GM19025 (cell line): ENCODE results near the gene OR2T33.
"Not testable (repeated sequence)": the region's sequence is repeated elsewhere in the genome, so short reads cannot be mapped to it uniquely, and the experiment has no call there.

ENCODE experiments used
- ATAC-seq: cut with Tn5 transposase; IDR thresholded peaks from one replicate; pipeline ENCODE4 v1.9.1; 2021; ENCODE audit warnings: mild to moderate bottlenecking, low read depth, moderate library complexity; ENCODE audit not compliant: unreplicated experiment

OR2T33 gene

GRCh38 chr1:248277876-248278275 lies at the start of gene OR2T33:
OR2T33 (minus strand) TSS chr1:248277976; CDS start chr1:248273814, 4,162 bp downstream.
- ATAC-seq = no peak

- ATAC-seq = no peak
Measured at GRCh38 chr1:248324468-248324867, 46.7 kb upstream of the OR2T33 start, which contains the start of gene OR2M7. OR2M7 (minus strand) TSS chr1:248324568; CDS start chr1:248324568, 0 bp downstream.

GRCh38 chr1:248316796-248317195 lies 39.0 kb upstream of the OR2T33 start:
- no peak for ATAC-seq

- ATAC-seq = not testable (repeated sequence)
Measured at GRCh38 chr1:248306740-248307139, 29.0 kb upstream of the OR2T33 start.

GRCh38 chr1:248306103-248306502 lies 28.3 kb upstream of the OR2T33 start:
- ATAC-seq = no peak

GRCh38 chr1:248305672-248306071 lies 27.9 kb upstream of the OR2T33 start:
- ATAC-seq = not testable (repeated sequence)

- ATAC-seq = no peak
Measured at GRCh38 chr1:248303324-248303723, 25.5 kb upstream of the OR2T33 start, which contains the start of gene OR2T12. OR2T12 (minus strand) TSS chr1:248303424; CDS start chr1:248295578, 7,846 bp downstream.

GRCh38 chr1:248288391-248288790 lies 10.6 kb upstream of the OR2T33 start:
- no peak for ATAC-seq

- ATAC-seq = not testable (repeated sequence)
Measured at GRCh38 chr1:248273225-248273624, 4.6 kb downstream of the OR2T33 start.

- ATAC-seq = no peak
Measured at GRCh38 chr1:248268178-248268577, 9.6 kb downstream of the OR2T33 start.

GRCh38 chr1:248259309-248259708 lies 18.5 kb downstream of the OR2T33 start:
- not testable (repeated sequence) for ATAC-seq

- peak; percentile 59 for ATAC-seq
Measured at GRCh38 chr1:248243204-248243603, 34.6 kb downstream of the OR2T33 start.

- no peak for ATAC-seq
Measured at GRCh38 chr1:248239478-248239877, 38.3 kb downstream of the OR2T33 start.

- ATAC-seq = no peak
Measured at GRCh38 chr1:248231117-248231516, 46.7 kb downstream of the OR2T33 start, which contains the start of gene OR2M4. OR2M4 (plus strand) TSS chr1:248231417; CDS start chr1:248238929, 7,512 bp downstream.

GRCh38 chr1:248229360-248229908 lies 48.3 kb downstream of the OR2T33 start:
- ATAC-seq = no peak

- no peak for ATAC-seq
Measured at GRCh38 chr1:248225537-248225936, 52.2 kb downstream of the OR2T33 start.
